PC-3 (cell line): ENCODE data around the gene MTMR1. TPM values are rescaled to one million over a fixed set of nuclear protein-coding genes. Genes with fewer than 3 reads are reported as not detected.

Experiments used
- ATAC-seq: fragments of 200-7000 bp; cut with Tn5 transposase; 2 replicates; pipeline ENCODE4 v1.9.1; 2020; ENCODE audit warnings: mild to moderate bottlenecking, moderate library complexity
- BruUV-seq: library from RNA; stranded (reverse); fragments of 400-500 nt; replicated peaks from 2 replicates; lab custom pipeline; 2021; lab: Mats Ljungman, UMichigan
- CTCF ChIA-PET: fragments of 300-600 bp; sonication (Branson Sonifier 250); formaldehyde crosslinking; loops from one replicate; lab custom pipeline; 2022; ENCODE audit warnings: antibody characterized with exemption; lab: Charles Lee
- POLR2A ChIA-PET: fragments of 300-600 bp; sonication (Branson Sonifier 250); formaldehyde crosslinking; loops from one replicate; lab custom pipeline; 2022; ENCODE audit warnings: antibody characterized with exemption; ENCODE audit not compliant: unreplicated experiment; lab: Charles Lee
- DNase-seq: peaks from one replicate; pipeline ENCODE4 v3.0.0-alpha.2; 2015
- H2AFZ ChIP-seq: fragments of 300-600 bp; sonication (generic); 2 replicates; pipeline ENCODE4 v1.6.0; 2016; ENCODE audit warnings: antibody characterized with exemption, low read length
- H3F3A ChIP-seq: fragments of 300-600 bp; sonication (generic); one replicate; pipeline ENCODE4 v1.6.0; 2017; ENCODE audit warnings: antibody characterized with exemption, low read length, control low read depth, mild to moderate bottlenecking; ENCODE audit not compliant: unreplicated experiment
- H3K27ac ChIP-seq: fragments of 300-600 bp; sonication (generic); 2 replicates; pipeline ENCODE4 v1.5.1; 2016; ENCODE audit warnings: mild to moderate bottlenecking, low read length
- H3K27me3 ChIP-seq: fragments of 300-600 bp; sonication (generic); 2 replicates; pipeline ENCODE4 v1.6.1; 2016; ENCODE audit warnings: low read length, mixed read lengths
- H3K36me3 ChIP-seq: fragments of 300-600 bp; sonication (generic); 2 replicates; pipeline ENCODE4 v1.6.1; 2016; ENCODE audit warnings: low read depth, mixed run types, low read length, mixed read lengths
- H3K4me1 ChIP-seq: fragments of 300-600 bp; sonication (generic); 2 replicates; pipeline ENCODE4 v1.5.1; 2016; ENCODE audit warnings: low read length; ENCODE audit not compliant: insufficient read depth
- H3K4me2 ChIP-seq: fragments of 300-600 bp; sonication (generic); 2 replicates; pipeline ENCODE4 v1.6.0; 2016; ENCODE audit warnings: low read length
- H3K4me3 ChIP-seq: fragments of 300-600 bp; sonication (generic); 2 replicates; pipeline ENCODE4 v1.5.1; 2016; ENCODE audit warnings: mild to moderate bottlenecking, low read length, mixed read lengths
- H3K79me2 ChIP-seq: fragments of 300-600 bp; sonication (generic); 2 replicates; pipeline ENCODE4 v1.6.1; 2017; ENCODE audit warnings: low read length, mixed read lengths
- H3K9ac ChIP-seq: fragments of 300-600 bp; sonication (generic); 2 replicates; pipeline ENCODE4 v1.6.0; 2016; ENCODE audit warnings: mild to moderate bottlenecking, low read length
- H3K9me2 ChIP-seq: fragments of 300-600 bp; sonication (generic); replicated peaks from 2 replicates; pipeline ENCODE4 v1.6.1; 2016; ENCODE audit warnings: mixed run types, low read length, mixed read lengths
- H3K9me3 ChIP-seq: fragments of 300-600 bp; sonication (generic); 2 replicates; pipeline ENCODE4 v1.6.1; 2016; ENCODE audit warnings: low read length, mixed read lengths
- H4K20me1 ChIP-seq: fragments of 300-600 bp; sonication (generic); 2 replicates; pipeline ENCODE4 v1.6.1; 2016; ENCODE audit warnings: low read length, mixed read lengths
- CTCF ChIP-seq: fragments of 300-600 bp; sonication (generic); conservative IDR thresholded peaks from 2 replicates; pipeline ENCODE4 v1.5.1; 2017; ENCODE audit warnings: antibody characterized with exemption, low read depth, mild to moderate bottlenecking, low read length
- EZH2 ChIP-seq: fragments of 300-600 bp; sonication (generic); IDR thresholded peaks from one replicate; pipeline ENCODE4 v1.6.1; 2017; ENCODE audit warnings: antibody characterized with exemption, mild to moderate bottlenecking, low read length; ENCODE audit not compliant: unreplicated experiment
- EZH2phosphoT487 ChIP-seq: fragments of 300-600 bp; sonication (generic); IDR thresholded peaks from 2 replicates; pipeline ENCODE4 v1.6.1; 2018; ENCODE audit warnings: mild to moderate bottlenecking, antibody characterized with exemption, low read length, borderline replicate concordance
- intact Hi-C: fragments of 100-400 bp; cut with micrococcal nuclease; formaldehyde crosslinking; loops from 2 replicates; pipeline ENCODE4 v1.9.0; 2023
- total RNA-seq: library from RNA; depleted of rRNA; stranded (reverse); fragments of >200 nt; gene quantifications from 2 replicates; pipeline ENCODE4 v1.2.3, GENCODE V29; 2014

Gene MTMR1
- total RNA-seq, 1 experiment from 2014 or later = 31.8 TPM

GRCh38 chrX:150777328-150777992, 84.3 kb downstream of the MTMR1 start:
- Histone ChIP-seq H3K9me2 (no peaks in the 10 kb centered on the region), H2AFZ (no peak overlapping the region), H3K27ac (no peak overlapping the region), H3K4me2 (no peak overlapping the region), H3K36me3 (no peaks in the 10 kb centered on the region), H3K9ac (no peak overlapping the region), H3K27me3 (no peaks in the 10 kb centered on the region), H3K4me3 (no peak overlapping the region), H3K9me3 (no peaks in the 10 kb centered on the region), H3K79me2 (no peaks in the 10 kb centered on the region), H3K4me1 (no peaks in the 10 kb centered on the region), H3F3A (no peaks in the 10 kb centered on the region), H4K20me1 (no peaks in the 10 kb centered on the region)
- POLR2A ChIA-PET = no interaction called here
- intact Hi-C loops = no loop called here
- CTCF ChIA-PET = no interaction called here
- DNase-seq = no peak
- ATAC-seq = no peak
- TF ChIP-seq CTCF = no peak
- no peak for TF ChIP-seq EZH2phosphoT487
- no peak for TF ChIP-seq EZH2
- BruUV-seq = no TSS peak

GRCh38 chrX:150779385-150779784, 86.2 kb downstream of the MTMR1 start:
- Histone ChIP-seq H2AFZ (no peak overlapping the region), H3K36me3 (no peaks in the 10 kb centered on the region), H3K4me2 (no peak overlapping the region), H4K20me1 (no peaks in the 10 kb centered on the region), H3K27me3 (no peaks in the 10 kb centered on the region), H3F3A (no peaks in the 10 kb centered on the region), H3K9ac (no peak overlapping the region), H3K9me2 (no peaks in the 10 kb centered on the region), H3K4me3 (no peak overlapping the region), H3K79me2 (no peaks in the 10 kb centered on the region), H3K9me3 (no peaks in the 10 kb centered on the region), H3K4me1 (no peaks in the 10 kb centered on the region), H3K27ac (no peak overlapping the region)
- intact Hi-C loops = no loop called here
- ATAC-seq = no peak
- DNase-seq = no peak
- CTCF ChIA-PET = no interaction called here
- POLR2A ChIA-PET = no interaction called here
- no peak for TF ChIP-seq EZH2phosphoT487
- no peak for TF ChIP-seq EZH2
- no peak for TF ChIP-seq CTCF
- no TSS peak for BruUV-seq

- Histone ChIP-seq H3K4me3 (no peak overlapping the region), H3K36me3 (no peaks in the 10 kb centered on the region), H3K27ac (no peak overlapping the region), H3F3A (no peaks in the 10 kb centered on the region), H4K20me1 (no peaks in the 10 kb centered on the region), H3K4me2 (no peak overlapping the region), H3K9ac (no peak overlapping the region), H3K9me3 (no peaks in the 10 kb centered on the region), H3K4me1 (no peaks in the 10 kb centered on the region), H2AFZ (no peak overlapping the region), H3K27me3 (no peaks in the 10 kb centered on the region), H3K79me2 (no peaks in the 10 kb centered on the region), H3K9me2 (no peaks in the 10 kb centered on the region)
- POLR2A ChIA-PET = no interaction called here
- CTCF ChIA-PET = no interaction called here
- TF ChIP-seq CTCF (no peak), EZH2phosphoT487 (no peak), EZH2 (no peak)
- no TSS peak for BruUV-seq
- no peak for ATAC-seq
- intact Hi-C loops = no loop called here
- DNase-seq = no peak
Observed at GRCh38 chrX:150781677-150782076, 88.5 kb downstream of the MTMR1 start.
